SK-N-SH (cell line): ENCODE results near the gene AP3S1. TPM values are rescaled to one million over a fixed set of nuclear protein-coding genes. Genes with fewer than 3 reads are reported as not detected.

ENCODE experiments used
- CTCF ChIA-PET: fragments of 300-600, 350-600 bp; formaldehyde crosslinking; extraction: SDS; loops from one replicate; lab custom pipeline; 2021; lab: Yijun Ruan, JAX
- POLR2A ChIA-PET: fragments of 350-600 bp; sonication (Branson Sonifier 250); formaldehyde crosslinking; extraction: SDS; loops from one replicate; lab custom pipeline; 2020; ENCODE audit warnings: antibody characterized with exemption, inconsistent platforms; lab: Yijun Ruan, JAX
- DNase-seq: peaks from one replicate; pipeline ENCODE4 v3.0.0; 2012
- H2AFZ ChIP-seq: fragments of 200-600 bp; sonication (generic); 2 replicates; pipeline ENCODE4 v1.8.1; 2016; ENCODE audit warnings: antibody characterized with exemption, mild to moderate bottlenecking, low read depth
- H3F3A ChIP-seq: fragments of 200-600 bp; sonication (generic); replicated peaks from 2 replicates; pipeline ENCODE3; 2016; ENCODE audit warnings: antibody characterized with exemption, mild to moderate bottlenecking; ENCODE audit not compliant: insufficient read depth
- H3K27ac ChIP-seq, 2 experiments: fragments of 200-500 bp in 1 of 2; fragments of 200-600 bp in 1 of 2; sonication (Bioruptor generic) in 1 of 2; sonication (generic), shearing (Covaris generic) in 1 of 2; 2 replicates each; pipeline versions ENCODE4 v1.5.1 to v1.6.1; 2014 to 2016; ENCODE audit warnings: low read depth in 2 of 2, inconsistent platforms in 1 of 2, low read length in 1 of 2, mild to moderate bottlenecking in 1 of 2, mixed read lengths in 1 of 2
- H3K27me3 ChIP-seq: fragments of 200-600 bp; sonication (generic), shearing (Covaris generic); 2 replicates; pipeline ENCODE4 v1.6.1; 2016; ENCODE audit warnings: mixed run types; ENCODE audit not compliant: insufficient read depth
- H3K36me3 ChIP-seq, 2 experiments: fragments of 200-500 bp in 1 of 2; fragments of 200-600 bp in 1 of 2; sonication (Bioruptor generic) in 1 of 2; sonication (generic) in 1 of 2; replicated peaks in 1 of 2; 2 replicates each; pipeline versions ENCODE3 to v1.5.1; 2014 to 2016; ENCODE audit warnings: low read length in 1 of 2, mild to moderate bottlenecking in 1 of 2; ENCODE audit not compliant: insufficient read depth in 2 of 2, control insufficient read depth in 1 of 2
- H3K4me1 ChIP-seq, 2 experiments: fragments of 200-500 bp in 1 of 2; fragments of 200-600 bp in 1 of 2; sonication (Bioruptor generic) in 1 of 2; sonication (generic), shearing (Covaris generic) in 1 of 2; 2 replicates each; pipeline versions ENCODE4 v1.5.1 to v1.6.1; 2014 to 2016; ENCODE audit warnings: low read depth in 1 of 2, low read length in 1 of 2, mixed run types in 1 of 2; ENCODE audit not compliant: insufficient read depth in 2 of 2, control insufficient read depth in 1 of 2
- H3K4me2 ChIP-seq: fragments of 200-600 bp; sonication (generic), shearing (Covaris generic); 2 replicates; pipeline ENCODE4 v1.6.1; 2017; ENCODE audit warnings: mixed run types
- H3K4me3 ChIP-seq, 2 experiments: fragments of 200-500 bp in 1 of 2; fragments of 200-600 bp in 1 of 2; sonication (Bioruptor generic) in 1 of 2; sonication (generic), shearing (Covaris generic) in 1 of 2; 2 replicates each; pipeline versions ENCODE4 v1.5.1 to v1.8.1; 2014 to 2016; ENCODE audit warnings: low read depth in 2 of 2, inconsistent platforms in 1 of 2, low read length in 1 of 2, mild to moderate bottlenecking in 1 of 2, mixed read lengths in 1 of 2, moderate library complexity in 1 of 2
- H3K79me2 ChIP-seq: fragments of 200-600 bp; sonication (generic); 2 replicates; pipeline ENCODE4 v1.8.1; 2017; ENCODE audit warnings: mild to moderate bottlenecking; ENCODE audit not compliant: insufficient read depth
- H3K9ac ChIP-seq: fragments of 200-600 bp; sonication (generic); 2 replicates; pipeline ENCODE4 v1.6.1; 2017; ENCODE audit warnings: mixed run types
- H3K9me2 ChIP-seq: fragments of 200-600 bp; sonication (generic); 2 replicates; pipeline ENCODE4 v1.6.1; 2017; ENCODE audit warnings: mixed run types
- H3K9me3 ChIP-seq: fragments of 200-600 bp; sonication (generic); 2 replicates; pipeline ENCODE4 v1.6.1; 2017; ENCODE audit warnings: mixed run types, mild to moderate bottlenecking, moderate library complexity
- H4K20me1 ChIP-seq: fragments of 200-600 bp; sonication (generic); 2 replicates; pipeline ENCODE4 v1.6.1; 2017; ENCODE audit warnings: mild to moderate bottlenecking, mixed run types; ENCODE audit not compliant: insufficient read depth
- ELF1 ChIP-seq: IDR thresholded peaks from 2 replicates; pipeline ENCODE4 v1.4.0; 2012
- EZH2phosphoT487 ChIP-seq: fragments of 200-600 bp; sonication (generic); IDR thresholded peaks from 2 replicates; pipeline ENCODE4 v1.6.1; 2017; ENCODE audit warnings: low read depth, mixed run types, mild to moderate bottlenecking, antibody characterized with exemption, moderate library complexity, borderline replicate concordance
- FOSL2 ChIP-seq: IDR thresholded peaks from 2 replicates; pipeline ENCODE4 v1.4.0; 2012; ENCODE audit warnings: low read depth, mild to moderate bottlenecking, moderate library complexity, borderline replicate concordance
- FOXM1 ChIP-seq: IDR thresholded peaks from 2 replicates; pipeline ENCODE4 v1.4.0; 2012; ENCODE audit warnings: low read depth, mild to moderate bottlenecking
- IRF3 ChIP-seq: fragments of 150-350 bp; IDR thresholded peaks from 2 replicates; pipeline ENCODE4 v1.6.1; 2016; ENCODE audit warnings: mild to moderate bottlenecking, low read depth, low read length
- JUND ChIP-seq: IDR thresholded peaks from 2 replicates; pipeline ENCODE4 v1.4.0; 2012
- MEF2A ChIP-seq: IDR thresholded peaks from 2 replicates; pipeline ENCODE4 v1.4.0; 2012; ENCODE audit warnings: low read depth, borderline replicate concordance
- MXI1 ChIP-seq: IDR thresholded peaks from 2 replicates; pipeline ENCODE4 v1.6.1; 2012; ENCODE audit warnings: mild to moderate bottlenecking, low read depth, low read length, improper control_type of control experiment
- NFIC ChIP-seq: IDR thresholded peaks from 2 replicates; pipeline ENCODE4 v1.4.0; 2012; ENCODE audit warnings: borderline replicate concordance
- PBX3 ChIP-seq: IDR thresholded peaks from 2 replicates; pipeline ENCODE4; 2012
- POLR2AphosphoS5 ChIP-seq: IDR thresholded peaks from 2 replicates; pipeline ENCODE4 v1.6.1; 2012; ENCODE audit warnings: low read depth, low read length
- RCOR1 ChIP-seq: fragments of 150-350 bp; IDR thresholded peaks from 2 replicates; pipeline ENCODE4 v1.6.1; 2017; ENCODE audit warnings: antibody characterized with exemption, low read length
- RXRA ChIP-seq: IDR thresholded peaks from 2 replicates; pipeline ENCODE4 v1.4.0; 2012; ENCODE audit warnings: low read depth, mild to moderate bottlenecking, borderline replicate concordance
- TEAD4 ChIP-seq: IDR thresholded peaks from 2 replicates; pipeline ENCODE4 v1.4.0; 2012; ENCODE audit warnings: mild to moderate bottlenecking, borderline replicate concordance; ENCODE audit not compliant: insufficient read depth
- WGBS: methylation state at CpG from one replicate; pipeline ENCODE4 v1.1.6; 2017; ENCODE audit warnings: low lambda C conversion rate; 5-methylcytosine and 5-hydroxymethylcytosine counted together
- polyA plus RNA-seq, 3 experiments: library from polyadenylated mRNA; depleted of rRNA; stranded (reverse); fragments of >200 nt; gene quantifications; 2 replicates each; pipeline ENCODE4 v1.2.3, GENCODE V29; 2012
- TF ChIP-seq, protein P1 (sequence below): IDR thresholded peaks from 2 replicates; pipeline ENCODE4 v1.4.0; 2012; ENCODE audit warnings: low read depth
- TF ChIP-seq, protein P2 (sequence below): fragments of 150-350 bp; IDR thresholded peaks from 2 replicates; pipeline ENCODE4 v1.6.1; 2017; ENCODE audit warnings: antibody characterized with exemption, low read length, low read depth, borderline replicate concordance

The AP3S1 gene
- polyA plus RNA-seq, 1 of the 3 experiments (the other 2 are of a cell fraction), result 21.6 TPM

DNA sequence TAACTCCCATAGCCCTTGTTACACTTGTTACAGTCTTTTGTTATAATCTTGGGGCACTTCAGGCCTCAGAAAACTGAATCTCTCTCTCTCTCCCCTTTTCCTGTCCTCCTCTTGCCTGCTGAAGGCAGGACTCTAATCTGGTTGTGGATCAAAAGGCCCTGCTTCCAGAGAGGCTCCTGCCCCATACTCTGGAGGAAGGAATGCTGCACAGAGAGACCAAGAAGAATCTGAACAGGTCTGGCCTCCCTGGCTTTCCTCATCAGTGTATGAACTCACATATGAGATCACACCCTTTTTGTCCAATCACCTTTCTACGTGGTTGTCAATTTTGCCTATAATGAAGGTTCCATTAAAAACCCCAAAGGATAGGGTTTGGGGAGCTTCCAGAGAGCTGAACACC, 94.3 kb downstream of the AP3S1 start:
- Histone ChIP-seq H3K36me3 (no peaks in the 10 kb centered on the region), H2AFZ (no peak overlapping the region), H3K9ac (no peak overlapping the region), H3K9me3 (no peaks in the 10 kb centered on the region), H3K4me3 (no peak overlapping the region), H4K20me1 (no peaks in the 10 kb centered on the region), H3K4me1 (no peaks in the 10 kb centered on the region), H3K4me2 (no peak overlapping the region), H3F3A (no peaks in the 10 kb centered on the region), H3K27me3 (no peaks in the 10 kb centered on the region), H3K27ac (no peak overlapping the region), H3K9me2 (no peaks in the 10 kb centered on the region), H3K79me2 (no peaks in the 10 kb centered on the region)
- CTCF ChIA-PET, result interaction anchor here (1.9 kb wide), 1 partner anchor 132 kb away, joined by 5 read pairs; no protein-coding TSS in a partner anchor
- POLR2A ChIA-PET, result no interaction called here
- 54% methylated on average over 1 of the region's 1 CpG for WGBS
- no peak for TF ChIP-seq EZH2phosphoT487
- no peak for TF ChIP-seq MXI1
- TF ChIP-seq MEF2A, result no peak
- TF ChIP-seq TEAD4, result no peak
- TF ChIP-seq POLR2AphosphoS5, result no peak
- no peak for TF ChIP-seq IRF3
- TF ChIP-seq, protein P1, sequence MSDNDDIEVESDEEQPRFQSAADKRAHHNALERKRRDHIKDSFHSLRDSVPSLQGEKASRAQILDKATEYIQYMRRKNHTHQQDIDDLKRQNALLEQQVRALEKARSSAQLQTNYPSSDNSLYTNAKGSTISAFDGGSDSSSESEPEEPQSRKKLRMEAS, result no peak
- no peak for TF ChIP-seq ELF1
- TF ChIP-seq, protein P2, sequence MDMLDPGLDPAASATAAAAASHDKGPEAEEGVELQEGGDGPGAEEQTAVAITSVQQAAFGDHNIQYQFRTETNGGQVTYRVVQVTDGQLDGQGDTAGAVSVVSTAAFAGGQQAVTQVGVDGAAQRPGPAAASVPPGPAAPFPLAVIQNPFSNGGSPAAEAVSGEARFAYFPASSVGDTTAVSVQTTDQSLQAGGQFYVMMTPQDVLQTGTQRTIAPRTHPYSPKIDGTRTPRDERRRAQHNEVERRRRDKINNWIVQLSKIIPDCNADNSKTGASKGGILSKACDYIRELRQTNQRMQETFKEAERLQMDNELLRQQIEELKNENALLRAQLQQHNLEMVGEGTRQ, result no peak
- TF ChIP-seq FOSL2, result no peak
- TF ChIP-seq NFIC, result no peak
- TF ChIP-seq RXRA, result no peak
- TF ChIP-seq RCOR1, result no peak
- TF ChIP-seq JUND, result no peak
- no peak for DNase-seq

- no peaks in the 10 kb centered on the region for H3K9me2 ChIP-seq
- no peaks in the 10 kb centered on the region for H3K4me1 ChIP-seq
- ChIA-PET POLR2A (no interaction called here), CTCF (no interaction called here)
- no peak overlapping the region for H3K4me3 ChIP-seq
- no peak overlapping the region for H3K9ac ChIP-seq
- H3K9me3 ChIP-seq, result no peaks in the 10 kb centered on the region
- no peaks in the 10 kb centered on the region for H3K36me3 ChIP-seq
- H3K27ac ChIP-seq, result no peak overlapping the region
- H2AFZ ChIP-seq, result no peak overlapping the region
- H3K4me2 ChIP-seq, result no peak overlapping the region
- H3K27me3 ChIP-seq, result no peaks in the 10 kb centered on the region
- 61% methylated on average over 4 of the region's 4 CpGs for WGBS
- H3F3A ChIP-seq, result no peaks in the 10 kb centered on the region
- no peaks in the 10 kb centered on the region for H3K79me2 ChIP-seq
- H4K20me1 ChIP-seq, result no peaks in the 10 kb centered on the region
- DNase-seq, result no peak
- no peak for TF ChIP-seq RXRA
- no peak for TF ChIP-seq POLR2AphosphoS5
- TF ChIP-seq PBX3, result no peak
- no peak for TF ChIP-seq EZH2phosphoT487
- TF ChIP-seq, protein P2, result no peak
- TF ChIP-seq FOXM1, result no peak
- no peak for TF ChIP-seq JUND
- TF ChIP-seq IRF3, result no peak
These were observed 97.3 kb downstream of the AP3S1 start for GRCh38 chr5:115939059-115939458.
